PC-9 (cell line): Measurements from ENCODE around the gene NADK.

Source experiments
- EZH2 ChIP-seq: fragments of 200-600 bp; sonication (generic); IDR thresholded peaks from 2 replicates; pipeline ENCODE4 v1.8.0; 2017; ENCODE audit warnings: antibody characterized with exemption, low read depth
- TF ChIP-seq, protein P1 (sequence below): fragments of 200-600 bp; sonication (generic); conservative IDR thresholded peaks from 2 replicates; pipeline ENCODE4 v1.6.1; 2017; ENCODE audit warnings: mixed run types, antibody characterized with exemption, mild to moderate bottlenecking, moderate library complexity

DNA sequence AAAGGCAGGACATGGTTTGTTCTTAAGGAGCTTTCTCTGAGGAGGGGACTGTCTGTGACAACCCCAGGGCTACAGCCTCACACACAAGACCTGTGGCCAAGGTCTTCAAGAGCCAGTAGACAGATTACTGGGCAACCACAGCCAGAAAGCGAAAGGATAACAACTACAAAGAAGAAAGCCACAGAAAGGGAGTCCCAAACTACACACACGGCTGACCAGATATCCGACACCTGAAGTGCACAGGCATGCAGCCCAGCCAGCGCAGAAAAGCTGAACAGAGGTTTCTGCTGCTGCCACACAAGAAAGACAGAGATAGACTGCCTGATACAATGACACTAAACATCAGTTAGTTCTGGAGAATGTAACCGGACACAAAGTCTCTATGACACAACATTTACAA lies 21.4 kb upstream of the NADK start:
- TF ChIP-seq, protein P1, sequence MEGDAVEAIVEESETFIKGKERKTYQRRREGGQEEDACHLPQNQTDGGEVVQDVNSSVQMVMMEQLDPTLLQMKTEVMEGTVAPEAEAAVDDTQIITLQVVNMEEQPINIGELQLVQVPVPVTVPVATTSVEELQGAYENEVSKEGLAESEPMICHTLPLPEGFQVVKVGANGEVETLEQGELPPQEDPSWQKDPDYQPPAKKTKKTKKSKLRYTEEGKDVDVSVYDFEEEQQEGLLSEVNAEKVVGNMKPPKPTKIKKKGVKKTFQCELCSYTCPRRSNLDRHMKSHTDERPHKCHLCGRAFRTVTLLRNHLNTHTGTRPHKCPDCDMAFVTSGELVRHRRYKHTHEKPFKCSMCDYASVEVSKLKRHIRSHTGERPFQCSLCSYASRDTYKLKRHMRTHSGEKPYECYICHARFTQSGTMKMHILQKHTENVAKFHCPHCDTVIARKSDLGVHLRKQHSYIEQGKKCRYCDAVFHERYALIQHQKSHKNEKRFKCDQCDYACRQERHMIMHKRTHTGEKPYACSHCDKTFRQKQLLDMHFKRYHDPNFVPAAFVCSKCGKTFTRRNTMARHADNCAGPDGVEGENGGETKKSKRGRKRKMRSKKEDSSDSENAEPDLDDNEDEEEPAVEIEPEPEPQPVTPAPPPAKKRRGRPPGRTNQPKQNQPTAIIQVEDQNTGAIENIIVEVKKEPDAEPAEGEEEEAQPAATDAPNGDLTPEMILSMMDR: no peak
- no peak for TF ChIP-seq EZH2
